ENCODE measurements around the gene TK2.

GRCh38 chr16:66515596-66516508 is 34.1 kb downstream of the TK2 start:
- TF ChIP-seq EZH2 (IDR thresholded peaks at IDR 0.05; ENCODE audit: insufficient read depth, poor library complexity, severe bottlenecking) (no peak), EZH2phosphoT487 (IDR thresholded peaks at IDR 0.05; ENCODE audit: insufficient read depth, low read depth) (no peak)

All from GM23248 (cell line).